ENCODE results near the gene ZNF761.
"Not testable (repeated sequence)": the region's sequence is repeated elsewhere in the genome, so short reads cannot be mapped to it uniquely, and the experiment has no call there.

DNA sequence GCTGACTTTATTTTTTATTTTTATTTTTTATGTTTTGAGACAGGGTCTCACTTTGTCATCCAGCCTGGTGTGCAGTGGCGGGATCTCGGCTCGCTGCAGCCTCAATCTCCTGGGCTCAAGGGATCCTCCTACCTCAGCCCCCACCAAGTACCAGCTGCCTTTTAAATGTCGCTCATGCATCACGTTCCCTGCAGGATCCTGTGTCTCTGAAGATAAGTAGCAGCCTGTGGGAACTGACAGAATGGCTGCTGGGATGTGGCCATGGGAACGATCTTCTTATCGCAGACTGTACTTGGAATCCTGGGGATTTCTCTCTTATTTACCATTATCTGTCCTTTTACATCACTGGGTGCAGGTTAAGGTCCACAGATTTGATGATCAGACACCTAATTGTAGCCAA lies 71.4 kb downstream of the ZNF761 start:
- TF ChIP-seq, protein P1, sequence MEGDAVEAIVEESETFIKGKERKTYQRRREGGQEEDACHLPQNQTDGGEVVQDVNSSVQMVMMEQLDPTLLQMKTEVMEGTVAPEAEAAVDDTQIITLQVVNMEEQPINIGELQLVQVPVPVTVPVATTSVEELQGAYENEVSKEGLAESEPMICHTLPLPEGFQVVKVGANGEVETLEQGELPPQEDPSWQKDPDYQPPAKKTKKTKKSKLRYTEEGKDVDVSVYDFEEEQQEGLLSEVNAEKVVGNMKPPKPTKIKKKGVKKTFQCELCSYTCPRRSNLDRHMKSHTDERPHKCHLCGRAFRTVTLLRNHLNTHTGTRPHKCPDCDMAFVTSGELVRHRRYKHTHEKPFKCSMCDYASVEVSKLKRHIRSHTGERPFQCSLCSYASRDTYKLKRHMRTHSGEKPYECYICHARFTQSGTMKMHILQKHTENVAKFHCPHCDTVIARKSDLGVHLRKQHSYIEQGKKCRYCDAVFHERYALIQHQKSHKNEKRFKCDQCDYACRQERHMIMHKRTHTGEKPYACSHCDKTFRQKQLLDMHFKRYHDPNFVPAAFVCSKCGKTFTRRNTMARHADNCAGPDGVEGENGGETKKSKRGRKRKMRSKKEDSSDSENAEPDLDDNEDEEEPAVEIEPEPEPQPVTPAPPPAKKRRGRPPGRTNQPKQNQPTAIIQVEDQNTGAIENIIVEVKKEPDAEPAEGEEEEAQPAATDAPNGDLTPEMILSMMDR (conservative IDR thresholded peaks at IDR 0.05; ENCODE audit: low read depth, low read length): not testable (repeated sequence)
- TF ChIP-seq EZH2 (IDR thresholded peaks at IDR 0.05; ENCODE audit: low read length, unreplicated experiment): not testable (repeated sequence)
